ENCODE results near the gene DDX24.

DNA sequence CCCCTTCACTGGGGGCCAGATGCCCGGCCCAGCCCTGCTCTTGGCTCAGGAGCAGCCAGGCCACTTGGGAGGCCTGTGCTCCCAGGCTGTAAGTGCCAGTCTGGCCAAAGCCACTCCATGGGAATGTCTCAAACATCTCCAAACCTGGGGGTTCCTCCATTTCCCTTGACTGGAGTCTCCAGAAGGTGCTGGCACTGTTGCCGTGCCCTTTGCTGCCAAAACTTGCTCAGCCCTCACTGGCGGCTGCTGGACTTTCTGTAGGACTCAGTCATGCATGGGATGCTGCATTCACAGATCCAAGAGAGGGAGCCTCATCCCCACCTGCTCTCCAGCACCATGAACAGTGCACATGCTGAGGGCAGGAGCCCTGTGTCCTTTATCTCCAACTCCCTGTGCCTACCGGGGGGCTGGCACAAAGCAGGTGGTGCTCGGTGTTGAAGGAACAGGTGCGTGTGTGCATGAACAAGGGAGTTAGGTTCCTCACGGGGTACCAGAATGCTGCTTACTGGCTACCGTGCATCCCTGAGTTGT, 64.5 kb downstream of the DDX24 start:
- TF ChIP-seq EP300 (IDR thresholded peaks at IDR 0.05; ENCODE audit: low read depth) (no peak), POLR2A (IDR thresholded peaks at IDR 0.05) (no peak)
- TF ChIP-seq, protein P1, sequence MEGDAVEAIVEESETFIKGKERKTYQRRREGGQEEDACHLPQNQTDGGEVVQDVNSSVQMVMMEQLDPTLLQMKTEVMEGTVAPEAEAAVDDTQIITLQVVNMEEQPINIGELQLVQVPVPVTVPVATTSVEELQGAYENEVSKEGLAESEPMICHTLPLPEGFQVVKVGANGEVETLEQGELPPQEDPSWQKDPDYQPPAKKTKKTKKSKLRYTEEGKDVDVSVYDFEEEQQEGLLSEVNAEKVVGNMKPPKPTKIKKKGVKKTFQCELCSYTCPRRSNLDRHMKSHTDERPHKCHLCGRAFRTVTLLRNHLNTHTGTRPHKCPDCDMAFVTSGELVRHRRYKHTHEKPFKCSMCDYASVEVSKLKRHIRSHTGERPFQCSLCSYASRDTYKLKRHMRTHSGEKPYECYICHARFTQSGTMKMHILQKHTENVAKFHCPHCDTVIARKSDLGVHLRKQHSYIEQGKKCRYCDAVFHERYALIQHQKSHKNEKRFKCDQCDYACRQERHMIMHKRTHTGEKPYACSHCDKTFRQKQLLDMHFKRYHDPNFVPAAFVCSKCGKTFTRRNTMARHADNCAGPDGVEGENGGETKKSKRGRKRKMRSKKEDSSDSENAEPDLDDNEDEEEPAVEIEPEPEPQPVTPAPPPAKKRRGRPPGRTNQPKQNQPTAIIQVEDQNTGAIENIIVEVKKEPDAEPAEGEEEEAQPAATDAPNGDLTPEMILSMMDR (IDR thresholded peaks at IDR 0.05): no peak

Data from transverse colon (tissue), 3 donors.